ENCODE results near the gene DIAPH3. TPM values are rescaled to one million over a fixed set of nuclear protein-coding genes. Genes with fewer than 3 reads are reported as not detected.

Gene DIAPH3
- total and polyA plus RNA-seq, 7 donors, result 0.16 to 3.8 (median 1.1) TPM; not detected in 1

- Histone ChIP-seq H3K9me3 (no peaks in the 10 kb centered on the region), H3K27ac (no peak overlapping the region), H3K4me1 (no peaks in the 10 kb centered on the region), H3K36me3 (no peaks in the 10 kb centered on the region), H3K27me3 (no peaks in the 10 kb centered on the region), H3K4me3 (no peak overlapping the region)
- no peak for DNase-seq
- TF ChIP-seq POLR2A (IDR thresholded peaks at IDR 0.05), result no peak
- no peak for TF ChIP-seq POLR2AphosphoS5 (IDR thresholded peaks at IDR 0.05)
- TF ChIP-seq CTCF (IDR thresholded peaks at IDR 0.05), result no peak
- WGBS, 2 donors, result 89 to 94% methylated on average over 3 of the region's 3 CpGs
- intact Hi-C loops (cut with DNase I), result no loop called here
These were observed 135.7 kb downstream of the DIAPH3 start for GRCh38 chr13:60028021-60028420.

DNA sequence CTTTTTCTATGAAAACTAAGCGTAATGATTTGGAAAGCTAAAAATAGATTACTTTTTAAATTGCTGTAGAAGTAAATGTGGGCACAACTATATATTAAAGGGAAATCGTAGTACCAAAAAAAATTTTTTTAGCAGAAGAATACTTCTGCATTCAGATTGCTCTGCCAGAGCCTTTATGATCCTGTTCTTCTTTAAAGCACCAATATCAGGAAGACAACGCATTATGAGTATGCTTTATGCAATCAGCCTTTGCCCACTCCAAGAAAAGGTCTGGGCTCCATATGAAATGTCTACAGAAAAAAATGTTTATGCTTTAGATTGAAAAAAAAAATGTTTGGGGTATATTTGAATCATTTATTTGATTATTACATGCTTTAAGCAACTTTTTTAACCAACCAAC is 137.4 kb downstream of the DIAPH3 start:
- H3K27ac ChIP-seq, result no peak overlapping the region
- H3K9me3 ChIP-seq, result no peaks in the 10 kb centered on the region
- TF ChIP-seq EP300 (IDR thresholded peaks at IDR 0.05) (no peak), CTCF (IDR thresholded peaks at IDR 0.05) (no peak), POLR2A (IDR thresholded peaks at IDR 0.05) (no peak), POLR2AphosphoS5 (IDR thresholded peaks at IDR 0.05) (no peak)
- no peak for DNase-seq
- intact Hi-C loops (cut with DNase I), result no loop called here
- H3K36me3 ChIP-seq, result no peaks in the 10 kb centered on the region
- H3K4me1 ChIP-seq, result no peaks in the 10 kb centered on the region
- H3K4me3 ChIP-seq, result no peak overlapping the region
- 79 to 96% methylated on average over 3 of the region's 3 CpGs for WGBS, 2 donors
- no peaks in the 10 kb centered on the region for H3K27me3 ChIP-seq

DNA sequence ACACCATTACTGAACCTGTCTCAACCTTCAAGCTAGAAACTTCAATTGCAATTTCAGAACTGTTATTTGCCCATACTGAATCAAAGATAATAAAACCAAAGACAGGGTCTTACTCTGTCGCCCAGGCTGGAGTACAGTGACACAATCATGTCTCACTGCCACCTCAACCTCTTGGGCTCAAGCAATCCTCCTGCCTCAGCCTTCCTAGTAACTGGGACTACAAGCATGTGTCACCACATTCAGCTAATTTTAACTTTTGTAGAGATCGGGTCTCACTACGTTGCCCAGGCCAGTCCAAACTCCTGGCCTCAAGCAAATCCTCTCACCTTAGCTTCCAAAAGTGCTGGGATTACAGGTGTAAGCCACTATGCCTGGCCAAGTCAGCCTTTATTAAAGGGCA is 143.4 kb downstream of the DIAPH3 start:
- no peak overlapping the region for H3K4me3 ChIP-seq
- TF ChIP-seq CTCF (IDR thresholded peaks at IDR 0.05), result no peak
- TF ChIP-seq EP300 (IDR thresholded peaks at IDR 0.05), result no peak
- no peak for TF ChIP-seq POLR2AphosphoS5 (IDR thresholded peaks at IDR 0.05)
- no peak for TF ChIP-seq POLR2A (IDR thresholded peaks at IDR 0.05)
- no peaks in the 10 kb centered on the region for H3K9me3 ChIP-seq
- 91 to 94% methylated on average over 3 of the region's 3 CpGs for WGBS, 2 donors
- no peaks in the 10 kb centered on the region for H3K4me1 ChIP-seq
- H3K27ac ChIP-seq, result no peak overlapping the region
- DNase-seq, result no peak
- H3K27me3 ChIP-seq, result no peaks in the 10 kb centered on the region
- H3K36me3 ChIP-seq, result no peaks in the 10 kb centered on the region
- intact Hi-C loops (cut with DNase I), result no loop called here

DNA sequence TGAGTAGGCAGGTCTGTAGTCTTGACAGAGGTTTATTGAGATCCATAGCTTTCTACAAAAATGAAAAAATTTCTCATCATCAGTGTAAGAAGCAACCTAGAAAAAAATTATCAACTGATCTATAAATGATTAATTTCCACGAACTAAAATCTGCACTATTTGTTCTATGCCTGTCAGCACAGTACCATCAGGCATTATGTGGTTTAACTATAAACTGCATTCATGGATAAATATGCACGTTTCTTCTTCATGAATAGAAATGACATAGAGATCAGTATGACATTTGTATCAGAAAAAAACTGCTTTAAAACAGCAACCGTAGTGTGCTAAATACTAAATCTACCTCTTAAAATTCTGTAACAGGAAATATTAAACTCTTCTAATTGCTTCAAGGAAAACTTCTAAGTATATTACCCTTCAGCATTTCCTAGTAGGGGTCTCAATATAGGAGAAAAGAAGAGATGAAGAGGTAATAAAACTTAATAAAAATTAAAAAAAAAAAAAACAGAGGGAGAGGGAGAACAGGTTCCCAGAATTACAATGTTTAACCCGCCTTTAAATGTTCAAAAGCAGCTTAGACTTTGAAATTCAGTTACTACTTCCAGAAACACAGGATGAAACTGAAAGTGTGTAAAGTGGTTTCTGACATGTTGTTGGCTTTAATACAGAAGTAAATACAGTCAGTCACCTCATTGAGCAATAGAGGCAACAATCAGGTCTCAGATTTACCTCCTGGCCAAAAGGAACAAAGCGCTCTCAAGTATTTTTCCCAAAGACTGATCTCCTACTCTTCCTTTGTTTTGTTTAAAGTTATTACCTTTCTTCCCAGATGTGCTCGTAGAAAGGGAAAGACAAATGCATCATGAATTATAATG is 144.4 kb downstream of the DIAPH3 start:
- no peaks in the 10 kb centered on the region for H3K4me1 ChIP-seq
- WGBS, 2 donors, result 20 to 53% methylated on average over 6 of the region's 6 CpGs
- TF ChIP-seq CTCF (IDR thresholded peaks at IDR 0.05) (no peak), POLR2A (IDR thresholded peaks at IDR 0.05) (no peak), POLR2AphosphoS5 (IDR thresholded peaks at IDR 0.05) (no peak), EP300 (IDR thresholded peaks at IDR 0.05) (no peak)
- no peak overlapping the region for H3K4me3 ChIP-seq
- intact Hi-C loops (cut with DNase I), result no loop called here
- no peaks in the 10 kb centered on the region for H3K27me3 ChIP-seq
- H3K27ac ChIP-seq, result no peak overlapping the region
- no peaks in the 10 kb centered on the region for H3K9me3 ChIP-seq
- no peaks in the 10 kb centered on the region for H3K36me3 ChIP-seq
- no peak for DNase-seq

All from sigmoid colon (tissue), 7 donors.